C4-2B (cell line): ENCODE results near the gene HEBP2.

Source experiments
- CTCF ChIP-seq: fragments of 450-650 bp; conservative IDR thresholded peaks from 2 replicates; pipeline ENCODE4 v1.5.1; 2017; ENCODE audit warnings: mild to moderate bottlenecking
- ZFX ChIP-seq: fragments of 450-650 bp; IDR thresholded peaks from 2 replicates; pipeline ENCODE4 v1.6.1; 2017

GRCh38 chr6:138371720-138372119 lies 32.3 kb upstream of the HEBP2 start:
- TF ChIP-seq CTCF, result no peak
- TF ChIP-seq ZFX, result no peak
